B cell (primary cell): ENCODE measurements around the gene FHDC1. TPM values are rescaled to one million over a fixed set of nuclear protein-coding genes. Genes with fewer than 3 reads are reported as not detected.

ENCODE experiments used
- ATAC-seq: fragments of 200-7000 bp; cut with Tn5 transposase; one replicate; pipeline ENCODE4 v1.10.0; 2021; ENCODE audit warnings: low read depth, mild to moderate bottlenecking, moderate number of reproducible peaks, moderate library complexity
- CTCF ChIA-PET: fragments of 350-600 bp; sonication (Branson Sonifier 250); formaldehyde crosslinking; loops from one replicate; lab custom pipeline; 2021; ENCODE audit warnings: antibody characterized with exemption, inconsistent platforms; lab: Charles Lee
- POLR2A ChIA-PET: fragments of 350-600 bp; sonication (Branson Sonifier 250); formaldehyde crosslinking; loops from one replicate; lab custom pipeline; 2021; ENCODE audit warnings: antibody characterized with exemption; lab: Charles Lee
- DNase-seq: peaks from one replicate; pipeline ENCODE4 v3.0.0; 2013
- H2AFZ ChIP-seq: 2 replicates; pipeline ENCODE4 v1.6.1; 2012; ENCODE audit warnings: mild to moderate bottlenecking, low read depth, low read length; ENCODE audit not compliant: insufficient read depth, poor library complexity, severe bottlenecking
- H3K27ac ChIP-seq, 2 donors: 1 replicate in 1 of 2; 2 replicates in 1 of 2; pipeline ENCODE4 v1.5.1; 2012 to 2013; ENCODE audit warnings: low read length in 2 of 2, mild to moderate bottlenecking in 2 of 2, moderate library complexity in 1 of 2
- H3K27me3 ChIP-seq, 4 experiments: fragments of 200-600 bp in 1 of 4; sonication (generic) in 1 of 4; replicated peaks in 1 of 4; 1 replicate in 2 of 4; 2 replicates in 2 of 4; pipeline versions ENCODE4 v1.6.1 to v1.7.0; 2013 to 2016; ENCODE audit warnings: low read length in 3 of 4, mild to moderate bottlenecking in 2 of 4, mixed read lengths in 1 of 4, moderate library complexity in 1 of 4; ENCODE audit not compliant: insufficient read depth in 4 of 4, control insufficient read depth in 3 of 4; ENCODE audit errors: control extremely low read depth in 1 of 4
- H3K36me3 ChIP-seq, 2 experiments: replicated peaks in 1 of 2; 1 replicate in 1 of 2; 2 replicates in 1 of 2; pipeline versions ENCODE4 v1.6.1 to v1.7.1; 2013; ENCODE audit warnings: low read length in 1 of 2; ENCODE audit not compliant: insufficient read depth in 2 of 2, control insufficient read depth in 1 of 2; ENCODE audit errors: control extremely low read depth in 1 of 2, extremely low read depth in 1 of 2
- H3K4me1 ChIP-seq, 2 donors: fragments of 200-600 bp in 1 of 2; sonication (generic) in 1 of 2; 1 replicate in 1 of 2; 2 replicates in 1 of 2; pipeline versions ENCODE4 v1.5.1 to v1.6.1; 2013 to 2017; ENCODE audit warnings: low read length in 2 of 2; ENCODE audit not compliant: control insufficient read depth in 2 of 2, insufficient read depth in 2 of 2
- H3K4me2 ChIP-seq: replicated peaks from 2 replicates; pipeline ENCODE3; 2012; ENCODE audit warnings: mild to moderate bottlenecking, low read depth, low read length; ENCODE audit not compliant: poor library complexity, severe bottlenecking
- H3K4me3 ChIP-seq, 5 experiments: fragments of 200-600 bp in 1 of 5; sonication (generic) in 1 of 5; 1 replicate in 3 of 5; 2 replicates in 2 of 5; pipeline versions ENCODE4 v1.5.1 to v1.7.0; 2011 to 2016; ENCODE audit warnings: low read length in 4 of 5, mild to moderate bottlenecking in 4 of 5, low read depth in 2 of 5, control low read depth in 1 of 5, moderate library complexity in 1 of 5; ENCODE audit not compliant: insufficient read depth in 1 of 5; ENCODE audit errors: control extremely low read depth in 1 of 5, extremely low read depth in 1 of 5
- H3K79me2 ChIP-seq: fragments of 200-600 bp; sonication (generic); one replicate; pipeline ENCODE4 v1.6.0; 2016; ENCODE audit warnings: low read length; ENCODE audit not compliant: control insufficient read depth, insufficient read depth
- H3K9ac ChIP-seq: fragments of 200-600 bp; sonication (generic); 2 replicates; pipeline ENCODE4 v1.6.1; 2017; ENCODE audit warnings: mild to moderate bottlenecking, low read length, moderate library complexity
- H3K9me3 ChIP-seq, 3 donors: one replicate each; pipeline versions ENCODE4 v1.6.1 to v1.7.1; 2013; ENCODE audit warnings: low read length in 2 of 3; ENCODE audit not compliant: control insufficient read depth in 2 of 3, insufficient read depth in 1 of 3; ENCODE audit errors: control extremely low read depth in 1 of 3
- H4K20me1 ChIP-seq: 2 replicates; pipeline ENCODE4 v1.6.0; 2012; ENCODE audit warnings: mild to moderate bottlenecking, low read length; ENCODE audit not compliant: insufficient read depth, control insufficient read depth, poor library complexity, severe bottlenecking
- H3K27ac Mint-ChIP-seq: one replicate; pipeline ENCODE4 v1.8.0; 2021; ENCODE audit warnings: mixed read lengths
- H3K27me3 Mint-ChIP-seq: one replicate; pipeline ENCODE4 v1.8.0; 2021; ENCODE audit warnings: mixed read lengths
- H3K4me1 Mint-ChIP-seq: one replicate; pipeline ENCODE4 v1.8.0; 2021; ENCODE audit warnings: mixed read lengths
- H3K4me3 Mint-ChIP-seq: one replicate; pipeline ENCODE4 v1.8.0; 2021; ENCODE audit warnings: mixed read lengths
- H3K9me3 Mint-ChIP-seq: one replicate; pipeline ENCODE4 v1.8.0; 2022; ENCODE audit warnings: mixed read lengths; ENCODE audit not compliant: insufficient read depth
- CTCF ChIP-seq: fragments of 200-600 bp; IDR thresholded peaks from one replicate; pipeline ENCODE4 v1.8.0; 2022; ENCODE audit warnings: antibody characterized with exemption, mild to moderate bottlenecking
- EZH2 ChIP-seq: IDR thresholded peaks from 2 replicates; pipeline ENCODE4 v1.6.1; 2012; ENCODE audit warnings: borderline replicate concordance, low read depth, mild to moderate bottlenecking, moderate library complexity, low read length; ENCODE audit not compliant: insufficient read depth, poor library complexity, severe bottlenecking
- WGBS: methylation state at CpG from one replicate; pipeline ENCODE4 v1.1.5; 2013; ENCODE audit warnings: missing lambda C conversion rate; ENCODE audit not compliant: insufficient coverage; 5-methylcytosine and 5-hydroxymethylcytosine counted together
- intact Hi-C: fragments of 100-400 bp; cut with micrococcal nuclease; formaldehyde crosslinking; loops from one replicate; pipeline ENCODE4 v1.10.0; 2022
- polyA plus RNA-seq: library from polyadenylated mRNA; depleted of rRNA; stranded (reverse); fragments of >200 nt; gene quantifications from 2 replicates; pipeline ENCODE4 v1.2.3, GENCODE V29; 2012
- total RNA-seq, 2 donors: library from RNA; stranded (reverse); fragments of 120-200 nt in 1 of 2; gene quantifications; 1 replicate in 1 of 2; 2 replicates in 1 of 2; pipeline versions ENCODE4 v1.2.3 to v1.2.4, GENCODE V29; 2013 to 2022

Gene FHDC1
- total and polyA plus RNA-seq, 2 donors (not counting 1 experiment from before 2014, with no cell fraction given): 0.13 to 0.57 TPM

- no peak overlapping the region for H3K9ac ChIP-seq
- Mint-ChIP-seq H3K4me1 (peaks cover 3% of the 10 kb centered on the region), H3K27ac (no peak overlapping the region), H3K4me3 (no peak overlapping the region), H3K27me3 (peaks cover 14% of the 10 kb centered on the region), H3K9me3 (peaks cover 11% of the 10 kb centered on the region)
- TF ChIP-seq EZH2 (no peak), CTCF (no peak)
- ATAC-seq: no peak
- H3K79me2 ChIP-seq: no peaks in the 10 kb centered on the region
- CTCF ChIA-PET: no interaction called here
- H3K4me1 ChIP-seq: peaks cover 0 to 4% of the 10 kb centered on the region in 2 donors
- H3K27ac ChIP-seq: no peak overlapping the region
- H3K27me3 ChIP-seq: no peaks in the 10 kb centered on the region
- no peak overlapping the region for H3K4me3 ChIP-seq
- H2AFZ ChIP-seq: no peak overlapping the region
- POLR2A ChIA-PET: no interaction called here
- WGBS: 63% methylated on average over 1 of the region's 1 CpG
- peaks cover 1 to 22% (median 17%) of the 10 kb centered on the region in 3 donors for H3K9me3 ChIP-seq
- no peak for DNase-seq
- no peaks in the 10 kb centered on the region for H4K20me1 ChIP-seq
- H3K4me2 ChIP-seq: no peak overlapping the region
- no peaks in the 10 kb centered on the region for H3K36me3 ChIP-seq
- intact Hi-C loops: no loop called here
Observed at GRCh38 chr4:153028535-153028934, 92.4 kb downstream of the FHDC1 start.

Other genes starting within 250 kb of the FHDC1 start
- 0.36 and 0.59 TPM in 2 replicates for gene TIGD4, start 156.6 kb upstream of the FHDC1 start, total RNA-seq
- gene TIGD4, start 156.6 kb upstream of the FHDC1 start, polyA plus RNA-seq: 0.04 and 0.06 TPM in 2 replicates
- gene ARFIP1, start 156.4 kb upstream of the FHDC1 start, total RNA-seq: 23.5 and 27.0 TPM in 2 replicates
- gene ARFIP1, start 156.4 kb upstream of the FHDC1 start, polyA plus RNA-seq: 11.1 TPM in 2 replicates